Jurkat, Clone E6-1 (cell line): ENCODE results near the gene CDK2.
"Not testable (repeated sequence)": the region's sequence is repeated elsewhere in the genome, so short reads cannot be mapped to it uniquely, and the experiment has no call there.

Experiments
- DNase-seq: peaks from one replicate; pipeline ENCODE4 v3.0.0-alpha.2; 2011; ENCODE audit warnings: low read depth, low spot score
- H3K4me3 ChIP-seq: 2 replicates; pipeline ENCODE4 v1.5.1; 2011; ENCODE audit warnings: mild to moderate bottlenecking, low read length, control low read depth, moderate library complexity

Gene CDK2

DNA sequence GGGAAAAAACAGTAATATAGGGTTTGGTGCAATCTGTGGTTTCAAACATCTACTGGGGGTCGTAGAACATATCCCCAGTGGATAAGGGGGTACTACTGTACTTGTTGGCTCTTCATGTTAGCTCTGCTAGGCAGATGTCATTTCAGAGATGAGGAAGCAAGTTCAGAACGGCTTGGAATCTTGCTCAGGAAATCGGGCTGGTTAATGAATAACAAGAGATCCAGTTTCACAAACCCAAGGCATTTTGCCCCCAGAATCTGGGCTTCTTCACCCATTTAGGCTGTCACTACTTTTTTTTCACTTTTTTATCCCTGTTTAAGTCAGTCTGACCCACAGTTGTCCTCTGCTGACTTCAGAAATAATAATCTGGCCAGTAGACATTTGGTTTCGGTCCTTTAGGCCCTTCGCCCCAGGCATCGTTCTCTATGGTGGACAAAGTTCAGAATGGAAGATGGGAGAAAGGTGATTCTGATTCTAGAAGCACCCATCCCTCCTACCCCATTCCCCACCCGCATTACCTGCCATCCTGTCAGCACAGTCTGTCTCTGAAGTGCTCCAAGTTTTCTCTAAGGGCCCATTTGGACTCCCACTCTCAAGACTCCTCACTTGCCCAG is 35.0 kb downstream of the CDK2 start:
- DNase-seq, result no peak
- H3K4me3 ChIP-seq, result no peak overlapping the region

DNA sequence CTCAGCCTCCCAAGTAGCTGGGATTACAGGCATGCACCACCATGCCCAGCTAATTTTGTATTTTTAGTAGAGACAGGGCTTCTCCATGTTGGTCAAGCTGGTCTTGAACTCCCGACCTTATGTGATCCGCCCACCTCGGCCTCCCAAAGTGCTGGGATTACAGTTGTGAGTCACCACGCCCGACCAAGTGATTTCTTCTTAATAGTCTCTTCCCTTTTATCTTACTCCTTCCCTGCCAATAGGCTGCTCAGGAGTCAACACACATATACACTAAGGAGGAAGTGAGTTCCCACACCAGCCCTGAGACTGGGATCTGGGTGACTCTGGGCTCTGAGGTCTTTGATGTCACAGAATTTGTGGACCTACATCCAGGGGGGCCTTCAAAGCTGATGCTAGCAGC is 36.7 kb downstream of the CDK2 start:
- H3K4me3 ChIP-seq, DNase-seq: not testable (repeated sequence)

DNA sequence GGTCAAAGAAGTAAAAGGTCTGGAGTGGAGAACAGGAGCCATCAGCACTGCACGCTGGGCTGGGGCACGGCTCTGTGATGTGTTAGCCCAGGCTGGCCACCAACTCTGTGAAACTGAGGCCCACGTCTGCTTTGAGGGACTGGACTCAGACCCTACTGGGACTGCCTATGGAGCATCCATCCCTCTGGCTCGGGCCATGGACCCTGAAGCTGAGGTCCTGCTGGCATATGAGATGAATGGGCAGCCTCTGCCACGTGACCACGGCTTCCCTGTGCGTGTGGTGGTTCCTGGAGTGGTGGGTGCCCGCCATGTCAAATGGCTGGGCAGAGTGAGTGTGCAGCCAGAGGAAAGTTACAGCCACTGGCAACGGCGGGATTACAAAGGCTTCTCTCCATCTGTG is 37.6 kb downstream of the CDK2 start:
- H3K4me3 ChIP-seq, result no peak overlapping the region
- no peak for DNase-seq

DNA sequence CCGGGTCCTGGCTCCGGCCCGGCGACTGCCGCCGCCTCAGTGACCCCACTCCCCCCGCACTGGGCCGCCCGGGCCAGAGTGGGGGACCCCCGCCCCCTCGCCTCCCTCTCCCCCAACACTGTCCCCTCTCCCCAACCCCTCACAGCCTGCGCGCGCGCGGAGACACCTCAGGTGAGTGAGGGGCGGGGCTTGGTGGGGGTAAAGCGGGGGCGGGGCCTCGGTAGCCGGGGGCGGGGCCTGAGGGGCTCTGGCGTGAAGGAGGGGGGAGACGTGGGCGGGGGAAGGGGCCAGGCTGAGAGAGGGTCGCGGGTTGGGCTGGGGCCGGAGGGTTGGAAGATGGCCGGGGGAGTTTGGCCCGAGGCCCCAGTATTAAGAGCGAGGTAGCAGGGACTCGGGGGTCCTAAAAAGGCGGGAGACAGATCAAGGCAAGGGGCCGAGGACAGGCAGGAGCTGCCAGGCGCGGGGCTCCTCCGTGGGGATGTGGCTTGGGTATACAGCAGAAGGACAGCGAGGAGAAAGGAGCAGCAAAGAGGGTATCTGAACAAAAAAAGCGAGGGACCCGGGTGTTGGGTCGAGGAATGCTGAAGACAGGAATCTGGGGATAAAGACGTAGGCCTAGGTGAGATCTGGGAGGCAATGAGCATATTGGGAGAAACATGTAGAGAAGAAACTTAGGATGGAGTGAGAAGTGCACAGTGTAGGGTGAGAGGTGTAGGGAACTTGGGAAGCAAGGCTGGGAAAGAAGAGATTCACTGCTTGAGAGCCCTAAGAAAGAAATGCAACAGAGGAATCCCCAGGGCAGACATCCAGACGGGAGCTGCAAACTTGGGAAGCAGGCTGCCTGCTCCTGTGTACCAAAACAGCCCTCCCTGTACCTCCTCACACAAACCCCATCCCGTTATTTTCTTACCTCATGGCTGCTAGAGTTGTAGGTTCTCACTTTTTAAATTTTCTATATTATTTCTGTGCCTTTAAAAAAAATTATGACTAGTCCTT is 41.2 kb downstream of the CDK2 start:
- H3K4me3 ChIP-seq, result no peak overlapping the region
- no peak for DNase-seq

DNA sequence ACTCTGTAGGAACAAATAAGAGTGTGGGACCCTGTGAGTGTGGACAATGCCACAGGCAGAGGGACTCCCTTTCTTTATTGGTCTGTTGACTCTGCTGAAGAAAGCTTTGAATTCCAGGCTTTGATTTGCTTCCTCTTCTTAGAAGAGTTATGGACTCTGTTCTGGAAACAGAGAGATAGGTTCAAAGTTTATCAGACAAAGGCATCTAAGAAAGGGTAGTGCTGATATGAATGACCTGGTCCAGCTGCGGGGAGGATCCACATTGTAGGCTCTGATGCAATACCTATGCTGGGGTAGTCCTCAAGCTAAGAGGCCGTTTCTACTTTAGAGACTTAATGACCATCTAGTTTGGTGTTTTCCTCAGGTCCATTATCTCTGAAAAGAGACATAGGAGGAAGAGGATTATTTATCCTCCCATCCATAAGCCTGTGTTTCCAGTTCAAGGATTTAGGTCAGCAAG is 43.5 kb downstream of the CDK2 start:
- no peak overlapping the region for H3K4me3 ChIP-seq
- DNase-seq, result no peak

DNA sequence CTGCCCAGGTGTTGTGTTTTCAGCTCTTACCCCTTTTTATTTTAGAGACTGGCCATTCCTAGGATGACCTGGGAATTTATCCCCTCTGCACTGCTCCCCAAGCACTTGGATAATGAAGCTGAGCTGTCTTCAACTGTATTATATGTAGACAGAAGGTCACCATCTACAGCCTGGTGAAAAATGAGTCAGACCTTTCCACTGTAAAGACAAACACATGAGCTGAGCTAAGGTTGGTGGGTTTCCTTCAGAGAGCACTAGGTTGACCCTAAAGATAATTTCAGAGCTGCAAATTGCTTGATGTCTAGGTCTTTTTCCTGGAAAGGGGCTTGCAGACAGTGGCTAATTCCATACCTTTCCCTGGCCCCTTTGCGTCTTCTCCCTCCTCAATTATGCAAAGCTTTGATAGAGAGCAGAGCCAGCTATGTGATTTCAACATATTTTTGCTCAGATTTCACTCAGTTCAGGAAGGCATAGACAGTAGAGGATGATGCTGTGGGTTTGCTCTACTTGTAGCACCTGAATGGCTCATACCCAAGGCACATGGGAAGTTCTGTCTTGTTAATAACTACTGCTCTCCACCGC is 45.0 kb downstream of the CDK2 start:
- DNase-seq, result no peak
- no peak overlapping the region for H3K4me3 ChIP-seq

DNA sequence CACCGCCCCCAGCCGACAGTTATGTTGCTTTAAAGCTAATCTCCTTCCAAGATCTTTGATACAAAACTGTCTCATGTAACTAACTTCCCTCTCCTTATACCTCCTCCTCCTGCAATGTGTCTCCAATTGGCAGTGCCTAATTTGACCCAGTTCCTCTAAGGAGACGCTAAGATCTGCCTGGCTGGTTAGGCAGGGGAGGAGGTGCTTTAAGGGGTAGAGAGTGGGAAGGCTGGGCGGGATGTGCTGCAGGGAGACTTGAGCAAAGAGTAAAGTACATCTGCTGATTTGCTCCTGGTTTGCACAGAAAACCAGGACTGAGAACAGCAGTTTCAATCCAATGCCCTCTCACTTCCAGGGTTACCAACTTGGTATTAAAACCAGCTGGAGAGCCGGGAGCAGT is 46.9 kb downstream of the CDK2 start:
- DNase-seq, result no peak

DNA sequence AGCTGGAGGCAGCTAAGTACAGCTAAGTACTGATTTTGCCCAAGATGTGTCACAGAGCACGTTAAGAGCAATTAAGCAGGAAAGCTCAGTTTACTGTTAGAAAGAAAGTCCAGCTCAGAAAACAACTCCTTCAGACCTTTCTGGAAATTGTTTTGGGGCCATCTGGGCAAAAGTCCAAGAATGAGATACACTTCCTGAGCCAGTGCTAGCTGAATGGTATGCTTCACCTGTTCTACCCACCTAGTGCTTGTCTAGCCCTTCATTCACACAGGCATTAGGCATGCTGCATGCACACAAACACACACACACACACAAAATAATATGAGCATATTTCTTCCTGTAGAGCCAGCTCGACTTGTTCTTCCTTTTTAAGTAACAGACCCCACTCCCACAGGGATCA is 47.6 kb downstream of the CDK2 start:
- DNase-seq, result no peak
- H3K4me3 ChIP-seq, result no peak overlapping the region

More for the DNA sequence above, 46.9 kb downstream of the CDK2 start:
- H3K4me3 ChIP-seq, result no peak overlapping the region

DNA sequence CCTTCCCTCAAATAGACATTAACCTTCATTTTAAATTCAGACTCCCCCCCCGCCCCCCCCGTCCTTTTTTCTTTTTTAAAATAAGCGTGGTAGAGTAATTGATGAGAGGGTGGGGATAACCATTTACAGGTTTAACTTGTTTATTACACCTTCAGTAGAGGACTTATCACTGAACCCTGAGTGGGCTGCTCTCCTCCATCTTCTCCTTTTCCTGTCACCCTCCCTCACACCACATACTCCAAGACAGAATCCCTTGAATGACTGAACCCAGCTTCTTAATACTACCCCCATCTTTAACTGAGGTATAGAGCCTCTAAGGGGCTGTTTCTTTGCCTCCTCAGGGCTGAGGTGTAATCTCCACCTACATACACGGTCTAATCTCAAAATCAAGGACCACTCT is 50.6 kb downstream of the CDK2 start:
- DNase-seq, result no peak
- H3K4me3 ChIP-seq, result no peak overlapping the region

DNA sequence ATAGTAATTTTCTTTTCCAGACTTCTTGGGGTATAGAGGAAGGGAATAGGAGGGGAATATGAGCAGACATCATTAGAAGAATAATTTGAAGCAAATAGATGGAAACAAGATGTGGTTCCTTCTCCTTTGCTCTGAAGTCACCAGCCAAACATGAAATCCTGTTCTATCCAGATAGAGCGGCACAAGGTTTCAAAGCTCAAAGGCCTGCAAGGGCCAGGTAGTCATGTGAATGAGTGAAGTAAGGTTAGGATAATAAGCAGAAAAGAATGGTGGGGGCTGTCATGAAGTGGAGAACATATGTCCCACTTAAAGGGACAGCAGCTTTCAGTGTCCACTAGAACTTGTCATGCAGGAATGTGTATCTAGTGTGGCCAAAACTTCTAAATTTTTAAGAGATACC is 51.7 kb downstream of the CDK2 start:
- no peak overlapping the region for H3K4me3 ChIP-seq
- no peak for DNase-seq

DNA sequence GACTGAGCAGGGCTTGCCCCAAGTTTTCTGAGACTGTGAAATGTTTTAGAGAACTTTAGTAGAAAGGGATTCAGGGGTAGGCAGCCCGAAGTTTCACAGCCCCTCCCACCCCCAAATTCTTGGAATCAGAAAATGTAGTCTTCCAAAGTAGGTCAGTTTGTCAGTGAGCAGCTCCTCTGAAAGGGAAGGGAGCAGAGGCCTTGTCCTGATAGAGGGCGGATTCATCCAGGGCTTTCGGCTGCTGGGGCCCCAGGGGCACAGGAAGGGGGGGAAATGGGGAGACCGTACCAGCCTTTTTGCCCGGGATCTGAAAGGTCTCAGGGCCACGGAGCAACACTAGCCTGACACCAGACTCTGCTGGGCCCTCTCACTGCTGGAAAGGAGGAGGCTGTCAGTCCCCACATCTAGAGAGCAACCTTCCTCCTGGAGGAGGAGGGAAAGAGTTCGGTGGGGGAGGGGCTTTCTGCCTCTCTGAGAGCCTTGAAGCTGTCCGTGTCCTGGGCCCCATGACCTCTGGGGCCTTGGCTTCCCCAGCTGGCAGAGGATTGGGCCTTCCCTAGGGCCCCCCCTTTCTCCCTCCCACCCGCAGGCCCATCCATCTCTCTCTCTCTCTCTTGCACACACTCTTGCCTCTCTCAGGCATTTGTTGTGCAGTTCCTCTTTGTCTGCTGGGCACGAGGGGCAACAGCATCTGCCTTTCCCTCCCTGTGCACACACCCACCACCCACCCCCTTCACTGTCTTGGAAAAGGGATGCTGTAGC is 54.0 kb downstream of the CDK2 start, which contains the start of gene IKZF4:
IKZF4 (plus strand) TSS at position 621 of the 762 bp plus-strand sequence. CDS start 451 bp downstream, outside the sequence.
- H3K4me3 ChIP-seq, result no peak within 1 kb of the TSS
- no peak for DNase-seq

DNA sequence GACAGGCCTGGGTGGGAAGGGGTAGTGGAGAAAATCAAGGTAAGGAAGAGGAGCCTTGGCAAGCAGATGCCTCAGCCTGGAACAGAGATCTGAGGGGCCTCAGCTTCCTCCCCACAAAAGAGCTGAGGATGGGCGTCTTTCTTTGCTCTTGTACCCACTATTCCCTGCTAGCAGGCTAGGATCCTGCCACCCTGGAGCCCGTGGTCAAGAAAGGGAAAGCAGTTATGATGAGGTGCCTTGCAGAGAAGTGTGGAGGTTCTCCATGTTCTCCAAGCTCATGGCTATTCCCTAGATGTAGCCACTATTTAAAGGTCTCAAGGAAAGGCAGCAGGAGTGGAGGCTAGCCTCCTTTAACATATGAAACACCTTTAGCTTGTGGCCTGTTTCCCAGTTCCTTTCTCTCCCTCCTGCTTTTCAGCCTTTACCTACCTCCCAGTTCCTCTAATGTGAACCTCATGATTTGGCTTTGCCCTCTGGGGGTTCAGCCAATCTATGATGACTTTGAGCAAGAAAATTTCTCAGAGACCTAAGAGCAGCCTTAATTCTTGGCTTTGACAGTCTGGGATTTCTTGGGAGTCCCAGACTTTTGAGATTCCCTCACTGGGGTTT is 55.4 kb downstream of the CDK2 start:
- H3K4me3 ChIP-seq, result no peak overlapping the region
- DNase-seq, result no peak
